Nephron progenitor cell (in vitro differentiated cells): ENCODE results near the gene ZFR2.

ENCODE experiments used
- DNase-seq: peaks from one replicate; pipeline ENCODE4 v3.0.0; 2021
- H3K27ac Mint-ChIP-seq: 2 replicates; pipeline ENCODE4 v1.8.0; 2021; ENCODE audit warnings: mild to moderate bottlenecking, moderate library complexity, mixed read lengths
- H3K27me3 Mint-ChIP-seq: 2 replicates; pipeline ENCODE4 v1.8.0; 2021; ENCODE audit warnings: mild to moderate bottlenecking, low read depth, mixed read lengths; ENCODE audit not compliant: poor library complexity
- H3K36me3 Mint-ChIP-seq: 2 replicates; pipeline ENCODE4 v1.8.0; 2021; ENCODE audit warnings: low read depth, mixed read lengths
- H3K4me1 Mint-ChIP-seq: 2 replicates; pipeline ENCODE4 v1.8.0; 2021; ENCODE audit warnings: mixed read lengths
- H3K4me3 Mint-ChIP-seq: 2 replicates; pipeline ENCODE4 v1.8.0; 2021; ENCODE audit warnings: mild to moderate bottlenecking, moderate library complexity, mixed read lengths
- H3K9me3 Mint-ChIP-seq: 2 replicates; pipeline ENCODE4 v1.8.0; 2021; ENCODE audit warnings: mild to moderate bottlenecking, moderate library complexity, mixed read lengths
- CTCF ChIP-seq: fragments of 200-600 bp; sonication (generic); IDR thresholded peaks from 2 replicates; pipeline ENCODE4 v1.5.0; 2021; ENCODE audit warnings: antibody characterized with exemption

Gene ZFR2

GRCh38 chr19:3776479-3777040 is 92.3 kb downstream of the ZFR2 start:
- Mint-ChIP-seq H3K27me3 (peaks cover 9% of the 10 kb centered on the region), H3K9me3 (peaks cover 9% of the 10 kb centered on the region), H3K36me3 (no peaks in the 10 kb centered on the region), H3K4me1 (peaks cover 30% of the 10 kb centered on the region), H3K4me3 (no peak overlapping the region), H3K27ac (no peak overlapping the region)
- DNase-seq = no peak
- no peak for TF ChIP-seq CTCF

GRCh38 chr19:3775831-3776230 is 93.0 kb downstream of the ZFR2 start:
- H3K27me3 Mint-ChIP-seq = peaks cover 4% of the 10 kb centered on the region
- no peak for TF ChIP-seq CTCF
- H3K4me1 Mint-ChIP-seq = peaks cover 36% of the 10 kb centered on the region
- no peak for DNase-seq
- H3K9me3 Mint-ChIP-seq = peaks cover 2% of the 10 kb centered on the region
- H3K27ac Mint-ChIP-seq = no peak overlapping the region
- H3K36me3 Mint-ChIP-seq = no peaks in the 10 kb centered on the region
- no peak overlapping the region for H3K4me3 Mint-ChIP-seq

GRCh38 chr19:3775374-3775711 is 93.5 kb downstream of the ZFR2 start:
- Mint-ChIP-seq H3K9me3 (no peaks in the 10 kb centered on the region), H3K4me3 (no peak overlapping the region), H3K27ac (no peak overlapping the region), H3K36me3 (no peaks in the 10 kb centered on the region), H3K27me3 (peaks cover 4% of the 10 kb centered on the region), H3K4me1 (peaks cover 38% of the 10 kb centered on the region)
- no peak for DNase-seq
- TF ChIP-seq CTCF = no peak

GRCh38 chr19:3774621-3775373 is 94.0 kb downstream of the ZFR2 start:
- no peak for TF ChIP-seq CTCF
- Mint-ChIP-seq H3K27me3 (peaks cover 4% of the 10 kb centered on the region), H3K4me3 (no peak overlapping the region), H3K9me3 (no peaks in the 10 kb centered on the region), H3K36me3 (no peaks in the 10 kb centered on the region), H3K27ac (peak overlapping the region; percentile 86), H3K4me1 (peaks cover 38% of the 10 kb centered on the region)
- DNase-seq = no peak

- H3K27me3 Mint-ChIP-seq = peaks cover 4% of the 10 kb centered on the region
- TF ChIP-seq CTCF = no peak
- DNase-seq = no peak
- H3K27ac Mint-ChIP-seq = peak overlapping the region; percentile 14
- H3K9me3 Mint-ChIP-seq = no peaks in the 10 kb centered on the region
- peaks cover 2% of the 10 kb centered on the region for H3K36me3 Mint-ChIP-seq
- H3K4me3 Mint-ChIP-seq = no peak overlapping the region
- H3K4me1 Mint-ChIP-seq = peaks cover 40% of the 10 kb centered on the region
Measured at GRCh38 chr19:3773814-3774515, 94.9 kb downstream of the ZFR2 start.
